Neural cell (in vitro differentiated cells): ENCODE results near the gene MGA.

Experiments used
- CTCF ChIP-seq: fragments of 450-650 bp; IDR thresholded peaks from 2 replicates; pipeline ENCODE4 v1.5.1; 2014; ENCODE audit warnings: antibody characterized with exemption, mild to moderate bottlenecking, moderate library complexity; ENCODE audit not compliant: poor library complexity, severe bottlenecking
- MXI1 ChIP-seq: fragments of 450-650 bp; conservative IDR thresholded peaks from 2 replicates; pipeline ENCODE4 v1.6.1; 2014; ENCODE audit warnings: antibody characterized with exemption, mild to moderate bottlenecking; ENCODE audit not compliant: poor library complexity, severe bottlenecking
- POLR2AphosphoS5 ChIP-seq: IDR thresholded peaks from 2 replicates; pipeline ENCODE4 v1.6.1; 2012

GRCh38 chr15:41656188-41656587, 4.0 kb upstream of the MGA start:
- TF ChIP-seq POLR2AphosphoS5 (no peak), CTCF (no peak), MXI1 (no peak)
